ENCODE data around the gene SYT13.

DNA sequence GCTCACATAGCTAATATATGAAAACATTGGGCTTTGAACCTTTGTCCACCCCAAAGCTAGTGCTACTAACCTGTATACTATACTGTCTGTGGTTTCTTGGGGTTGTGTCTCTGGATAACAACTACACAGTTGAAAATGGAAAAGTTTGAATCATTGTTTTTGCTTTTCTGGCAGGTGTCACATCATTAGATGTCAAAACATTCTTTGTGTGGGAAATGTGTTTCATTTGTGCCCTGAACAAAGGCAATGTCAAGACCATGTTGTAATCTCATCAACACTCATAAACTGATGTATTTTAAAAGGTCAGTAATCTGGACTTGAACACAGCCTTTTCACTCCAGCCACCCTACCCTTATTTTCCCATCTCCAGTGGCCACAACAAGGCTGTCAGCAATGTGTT is 16.5 kb downstream of the SYT13 start:
- TF ChIP-seq, protein P1, sequence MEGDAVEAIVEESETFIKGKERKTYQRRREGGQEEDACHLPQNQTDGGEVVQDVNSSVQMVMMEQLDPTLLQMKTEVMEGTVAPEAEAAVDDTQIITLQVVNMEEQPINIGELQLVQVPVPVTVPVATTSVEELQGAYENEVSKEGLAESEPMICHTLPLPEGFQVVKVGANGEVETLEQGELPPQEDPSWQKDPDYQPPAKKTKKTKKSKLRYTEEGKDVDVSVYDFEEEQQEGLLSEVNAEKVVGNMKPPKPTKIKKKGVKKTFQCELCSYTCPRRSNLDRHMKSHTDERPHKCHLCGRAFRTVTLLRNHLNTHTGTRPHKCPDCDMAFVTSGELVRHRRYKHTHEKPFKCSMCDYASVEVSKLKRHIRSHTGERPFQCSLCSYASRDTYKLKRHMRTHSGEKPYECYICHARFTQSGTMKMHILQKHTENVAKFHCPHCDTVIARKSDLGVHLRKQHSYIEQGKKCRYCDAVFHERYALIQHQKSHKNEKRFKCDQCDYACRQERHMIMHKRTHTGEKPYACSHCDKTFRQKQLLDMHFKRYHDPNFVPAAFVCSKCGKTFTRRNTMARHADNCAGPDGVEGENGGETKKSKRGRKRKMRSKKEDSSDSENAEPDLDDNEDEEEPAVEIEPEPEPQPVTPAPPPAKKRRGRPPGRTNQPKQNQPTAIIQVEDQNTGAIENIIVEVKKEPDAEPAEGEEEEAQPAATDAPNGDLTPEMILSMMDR (IDR thresholded peaks at IDR 0.05), result no peak
- no peak for TF ChIP-seq POLR2A (IDR thresholded peaks at IDR 0.05)
